Activated T-cell treated with anti-CD3 and anti-CD28 coated beads for 24 hours (primary cell): ENCODE results near the gene FOXJ2.
"Not testable (repeated sequence)": the region's sequence is repeated elsewhere in the genome, so short reads cannot be mapped to it uniquely, and the experiment has no call there.

ENCODE experiments used
- DNase-seq: peaks from one replicate; pipeline ENCODE4 v3.0.0-alpha.2; 2020; ENCODE audit warnings: low read depth

The FOXJ2 gene

DNA sequence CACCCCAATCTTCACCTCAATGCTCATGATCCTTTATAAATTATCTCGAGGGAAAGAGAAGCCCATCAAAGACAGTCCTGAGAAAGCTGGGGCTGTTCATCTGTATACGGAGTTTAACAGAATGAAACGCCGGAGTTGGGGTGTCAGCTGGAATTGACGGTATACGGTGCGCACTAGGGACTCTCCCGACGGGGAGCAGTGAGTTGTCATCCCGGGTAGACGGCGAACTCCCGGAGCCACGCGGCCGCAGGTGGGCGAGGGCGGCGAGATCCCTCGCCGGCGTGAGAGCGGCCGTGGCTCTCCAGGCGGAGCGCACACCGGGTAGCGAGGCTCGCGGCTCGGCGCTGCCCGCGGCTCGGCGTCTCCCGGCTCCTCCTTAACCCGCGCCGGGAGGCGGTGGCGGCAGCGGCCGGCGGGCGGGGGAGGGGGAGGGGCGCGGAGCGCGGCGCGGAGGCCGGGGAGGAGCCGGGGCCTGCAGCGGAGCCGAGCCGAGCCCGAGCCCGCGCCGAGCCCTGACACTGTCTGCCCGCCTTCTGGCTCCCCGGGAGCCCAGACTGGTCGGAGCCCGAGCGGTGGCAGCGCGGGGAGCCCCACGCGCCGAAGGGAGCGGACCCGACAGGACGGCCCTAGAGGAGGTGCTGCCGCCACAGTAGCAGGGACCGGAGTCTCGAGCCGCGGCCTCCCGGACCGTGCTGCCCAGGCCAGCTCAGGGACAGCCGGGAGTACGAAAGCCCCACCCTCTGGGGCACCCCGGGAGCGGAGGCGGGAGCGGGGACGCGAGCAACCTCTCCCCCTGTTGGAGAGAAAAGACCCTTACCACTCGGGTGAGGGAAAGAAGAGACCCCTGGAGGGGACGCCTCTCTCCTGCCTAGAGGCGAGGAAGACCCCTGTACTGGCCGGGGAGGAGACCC is at the start of gene FOXJ2:
Gene FOXJ2 (plus strand): TSS at position 475 of the 911 bp plus-strand sequence. CDS start 7,117 bp downstream, outside the sequence.
- peak; percentile 65 for DNase-seq

DNA sequence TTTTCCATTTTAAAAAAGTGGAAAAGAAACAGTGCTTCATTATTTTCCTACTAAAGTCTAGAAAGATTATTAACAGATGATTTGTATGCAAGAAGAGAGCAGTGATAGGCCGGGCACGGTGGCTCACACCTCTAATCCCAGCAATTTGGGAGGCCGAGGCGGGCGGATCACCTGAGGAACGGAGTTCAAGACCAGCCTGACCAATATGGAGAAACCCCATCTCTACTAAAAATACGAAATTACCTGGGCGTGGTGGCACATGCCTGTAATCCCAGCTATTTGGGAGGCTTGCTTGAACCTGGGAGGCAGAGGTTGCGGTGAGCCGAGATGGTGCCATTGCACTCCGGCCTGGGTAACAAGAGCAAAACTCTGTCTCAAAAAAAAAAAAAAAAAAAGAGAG is 49.5 kb upstream of the FOXJ2 start:
- not testable (repeated sequence) for DNase-seq

DNA sequence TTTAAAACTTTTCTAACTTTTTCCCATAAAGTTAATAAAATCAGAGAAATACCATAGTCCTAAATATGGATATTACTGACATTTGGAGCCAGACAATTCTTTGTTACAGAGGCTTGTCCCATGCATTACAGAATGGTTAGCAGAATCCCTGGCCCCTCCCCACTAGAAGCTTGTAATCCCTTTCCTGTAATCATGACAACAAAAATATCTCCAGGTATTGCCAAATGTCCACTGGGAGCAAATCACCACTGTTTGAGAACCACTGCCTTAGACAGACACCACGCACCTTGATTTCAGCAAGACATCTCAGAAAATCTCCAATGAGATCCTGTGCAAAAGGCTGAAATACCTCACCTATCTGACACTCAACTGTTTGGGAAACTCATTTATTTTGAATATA is 49.1 kb upstream of the FOXJ2 start:
- DNase-seq, result not testable (repeated sequence)

DNA sequence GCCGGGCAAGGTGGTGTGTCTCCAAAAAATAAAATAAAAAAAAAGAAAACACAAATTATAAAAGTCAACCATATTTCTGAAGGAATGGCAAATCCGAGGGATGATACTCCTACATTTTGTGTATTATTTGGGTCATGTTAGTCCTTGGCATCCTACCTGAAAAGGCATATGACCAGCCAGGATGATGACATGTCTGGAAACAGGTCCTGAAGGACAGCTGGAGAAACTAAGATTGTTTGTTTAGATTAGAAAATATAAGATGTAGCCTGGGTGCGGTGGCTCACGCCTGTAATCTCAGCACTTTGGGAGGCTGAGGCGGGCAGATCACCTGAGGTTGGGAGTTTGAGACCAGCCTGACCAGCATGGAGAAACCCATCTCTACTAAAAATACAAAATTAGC is 47.6 kb upstream of the FOXJ2 start:
- DNase-seq, result no peak

- DNase-seq, result no peak
Observed at GRCh38 chr12:7985802-7986418, 46.6 kb upstream of the FOXJ2 start.

DNA sequence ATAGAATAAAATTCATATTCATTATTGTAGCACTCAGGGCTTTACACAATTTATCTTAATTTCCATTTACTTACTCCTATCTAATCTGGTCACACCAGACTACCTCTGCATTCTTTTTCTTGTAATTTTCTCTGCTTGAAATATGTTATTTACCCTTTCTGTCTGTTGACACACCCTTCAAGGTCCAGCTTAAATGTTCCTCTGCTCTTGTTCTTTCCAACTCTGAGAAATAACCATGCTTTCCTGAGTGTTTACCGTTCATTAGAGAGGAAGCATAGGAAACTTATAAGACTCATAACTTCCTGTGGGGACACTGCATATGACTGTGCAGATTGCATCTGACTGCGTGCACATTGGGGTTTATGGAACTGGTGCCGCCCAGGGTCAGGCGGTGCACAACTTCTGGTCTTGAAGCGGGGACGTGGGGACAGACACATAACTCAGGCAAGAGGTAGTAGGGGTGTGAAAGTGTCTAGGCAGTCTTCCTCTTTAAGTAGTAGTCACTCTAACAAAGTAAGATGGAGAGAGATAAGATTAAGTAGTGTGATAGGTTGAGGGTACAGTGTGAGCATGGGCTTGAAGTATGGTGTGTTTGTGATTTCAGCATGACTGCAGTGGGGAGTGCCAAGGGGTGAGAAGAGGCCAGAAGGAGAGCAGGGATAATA is 42.6 kb upstream of the FOXJ2 start:
- DNase-seq, result peak; percentile 50

DNA sequence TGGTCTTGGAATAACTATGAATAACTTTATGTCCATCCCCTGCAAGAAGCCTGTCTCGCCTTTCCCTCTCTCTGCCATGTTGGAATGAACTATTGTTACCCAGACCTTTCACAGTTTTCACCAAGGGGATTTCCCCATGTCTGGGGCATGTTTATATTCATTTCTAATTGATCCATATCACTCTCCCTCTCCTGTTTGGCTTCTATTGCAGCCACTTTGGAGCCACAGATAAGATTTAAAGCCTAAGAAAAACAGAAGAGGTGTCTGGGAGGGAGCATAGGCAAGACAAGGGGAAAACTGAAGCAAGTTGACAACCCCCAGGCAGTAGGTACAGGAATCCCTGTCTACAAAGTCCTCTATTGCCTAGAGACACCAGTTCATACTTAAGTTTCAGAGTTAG is 41.0 kb upstream of the FOXJ2 start:
- DNase-seq, result no peak

DNA sequence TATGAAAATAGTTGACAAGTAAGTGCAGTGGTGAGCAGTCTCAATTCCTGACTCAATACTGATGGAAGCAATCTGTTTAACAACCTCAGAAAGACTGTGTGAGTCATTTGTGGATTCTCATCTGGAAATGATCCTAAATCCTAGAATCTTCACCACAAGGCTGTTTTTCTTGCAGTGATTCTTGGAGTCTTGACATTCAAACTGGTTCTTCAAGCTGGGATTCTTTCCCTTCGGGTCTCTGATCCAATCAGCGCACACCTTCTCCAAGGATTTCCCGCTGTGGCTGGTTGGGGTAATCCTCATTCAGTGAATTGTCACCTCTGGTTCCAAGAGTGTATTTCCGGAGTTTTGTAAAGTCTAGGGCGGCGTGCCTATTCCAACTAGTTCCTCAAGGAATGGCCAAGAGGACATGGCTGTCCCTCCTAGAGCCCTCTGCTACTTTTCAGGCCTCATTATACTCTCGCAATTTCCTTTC is 37.7 kb upstream of the FOXJ2 start:
- DNase-seq, result no peak

- DNase-seq, result peak; percentile 79
Observed at GRCh38 chr12:7995266-7995963, 37.1 kb upstream of the FOXJ2 start.

- DNase-seq, result not testable (repeated sequence)
Observed at GRCh38 chr12:8000827-8001226, 31.7 kb upstream of the FOXJ2 start.

DNA sequence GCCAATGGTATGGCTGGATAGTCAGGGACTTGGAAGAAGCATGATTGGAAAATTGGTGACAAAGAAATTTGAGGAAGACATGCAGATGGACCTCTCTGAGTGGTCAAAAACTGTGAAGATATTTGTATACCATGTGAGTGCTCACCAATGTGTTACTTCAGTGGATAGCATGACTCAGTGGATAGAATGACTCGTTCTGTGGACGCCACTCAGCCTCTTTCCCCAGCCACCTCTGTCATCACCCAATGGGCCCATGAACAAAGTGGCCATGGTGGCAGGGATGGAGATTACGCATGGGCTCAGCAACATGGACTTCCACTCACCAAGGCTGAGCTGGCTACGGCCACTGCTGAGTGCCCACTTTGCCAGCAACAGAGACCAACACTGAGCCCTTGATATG is 31.0 kb upstream of the FOXJ2 start:
- DNase-seq, result not testable (repeated sequence)

DNA sequence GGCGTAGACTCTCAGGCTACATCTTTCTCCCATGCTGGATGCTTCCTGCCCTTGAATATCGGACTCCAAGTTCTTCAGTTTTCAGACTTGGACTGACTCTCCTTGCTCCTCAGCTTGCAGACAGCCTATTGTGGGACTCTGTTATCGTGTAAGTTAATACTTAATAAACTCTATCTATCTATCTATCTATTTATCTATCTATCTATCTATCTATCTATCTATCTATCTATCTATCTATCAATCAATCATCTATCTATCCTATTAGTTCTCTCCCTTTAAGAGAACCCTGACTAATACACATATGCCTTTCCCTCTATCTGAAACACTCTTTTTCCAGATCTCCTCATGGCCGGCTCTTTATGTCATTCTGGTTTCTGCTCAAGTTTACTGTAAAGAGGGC is 27.6 kb upstream of the FOXJ2 start:
- not testable (repeated sequence) for DNase-seq

- no peak for DNase-seq
Observed at GRCh38 chr12:8011331-8011730, 21.2 kb upstream of the FOXJ2 start.

GRCh38 chr12:8012651-8013309 is 19.7 kb upstream of the FOXJ2 start:
- no peak for DNase-seq

DNA sequence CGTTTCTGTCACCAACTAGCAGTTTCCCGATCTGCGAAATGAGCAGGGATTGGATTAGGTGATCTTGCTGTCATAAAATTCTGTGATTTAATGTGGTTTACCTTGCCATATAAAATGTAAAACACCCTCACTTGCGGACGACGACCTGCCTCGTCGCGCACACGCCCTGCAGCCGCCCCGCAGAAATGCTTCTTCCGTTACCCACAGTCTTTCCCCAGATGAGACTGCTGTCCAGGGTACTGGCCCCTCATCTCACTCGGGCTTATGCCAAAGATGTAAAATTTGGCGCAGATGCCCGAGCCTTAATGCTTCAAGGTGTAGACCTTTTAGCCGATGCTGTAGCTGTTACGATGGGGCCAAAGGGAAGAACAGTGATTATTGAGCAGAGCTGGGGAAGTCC is 17.7 kb upstream of the FOXJ2 start:
- DNase-seq, result no peak

DNA sequence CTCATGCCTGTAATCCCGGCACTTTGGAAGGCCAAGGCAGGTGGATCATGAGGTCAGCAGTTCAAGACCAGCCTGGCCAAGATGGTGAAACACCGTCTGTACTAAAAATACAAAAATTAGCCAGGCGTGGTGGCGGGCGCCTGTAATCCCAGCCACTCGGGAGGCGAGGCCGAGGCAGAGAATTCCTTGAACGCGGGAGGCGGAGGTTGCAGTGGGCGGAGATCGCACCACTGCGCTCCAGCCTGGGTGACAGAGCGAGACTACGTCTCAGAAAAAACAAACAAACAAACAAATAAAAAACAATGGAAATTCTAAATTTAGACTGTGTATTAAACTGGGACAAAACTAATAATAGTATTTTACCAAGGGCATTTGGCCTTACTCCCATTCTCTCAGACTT is 14.3 kb upstream of the FOXJ2 start:
- not testable (repeated sequence) for DNase-seq

DNA sequence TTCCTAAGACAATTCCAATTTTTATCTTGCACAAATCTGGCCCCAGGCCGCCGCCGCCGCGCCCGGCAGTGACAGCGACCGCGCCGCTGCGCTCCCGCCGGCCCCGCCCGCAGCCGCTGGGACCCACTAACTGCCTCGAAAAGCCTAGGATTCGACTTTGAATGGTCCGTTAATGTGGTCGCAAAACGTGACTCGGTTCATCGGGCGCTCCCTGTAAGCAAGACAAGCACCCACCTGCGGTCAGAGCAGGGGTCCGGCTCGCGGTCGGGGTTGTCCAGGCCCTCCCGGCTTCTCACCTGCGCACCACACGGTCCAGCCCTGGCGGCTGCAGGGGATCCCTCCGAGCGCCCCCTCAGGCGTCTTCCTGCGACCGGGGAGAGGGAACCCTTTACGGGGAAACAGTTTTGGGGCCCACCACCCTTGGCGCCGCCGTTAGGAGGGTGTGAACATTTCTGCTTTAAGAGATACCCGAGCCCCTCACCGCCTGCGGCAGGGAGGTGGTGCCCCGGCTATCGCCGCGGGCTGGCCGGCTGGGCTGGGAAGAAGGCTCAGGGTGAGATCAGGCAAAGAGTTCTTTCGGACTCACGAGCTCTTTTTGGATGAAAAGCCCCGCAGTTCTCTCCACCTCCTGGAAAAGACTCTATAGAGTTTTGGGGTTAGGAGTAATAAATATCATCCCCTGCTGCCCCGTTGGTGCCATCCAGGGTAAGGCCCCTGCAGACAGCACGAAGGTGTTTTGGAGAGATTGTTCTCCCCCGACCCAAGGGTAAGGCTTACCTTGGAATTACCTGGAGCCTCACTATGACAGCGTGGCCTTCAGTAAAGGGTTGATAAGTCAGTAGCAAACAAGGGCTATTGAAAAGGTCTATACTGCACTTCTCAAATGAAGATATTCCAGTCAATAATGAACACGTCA is 13.6 kb upstream of the FOXJ2 start:
- DNase-seq, result no peak

DNA sequence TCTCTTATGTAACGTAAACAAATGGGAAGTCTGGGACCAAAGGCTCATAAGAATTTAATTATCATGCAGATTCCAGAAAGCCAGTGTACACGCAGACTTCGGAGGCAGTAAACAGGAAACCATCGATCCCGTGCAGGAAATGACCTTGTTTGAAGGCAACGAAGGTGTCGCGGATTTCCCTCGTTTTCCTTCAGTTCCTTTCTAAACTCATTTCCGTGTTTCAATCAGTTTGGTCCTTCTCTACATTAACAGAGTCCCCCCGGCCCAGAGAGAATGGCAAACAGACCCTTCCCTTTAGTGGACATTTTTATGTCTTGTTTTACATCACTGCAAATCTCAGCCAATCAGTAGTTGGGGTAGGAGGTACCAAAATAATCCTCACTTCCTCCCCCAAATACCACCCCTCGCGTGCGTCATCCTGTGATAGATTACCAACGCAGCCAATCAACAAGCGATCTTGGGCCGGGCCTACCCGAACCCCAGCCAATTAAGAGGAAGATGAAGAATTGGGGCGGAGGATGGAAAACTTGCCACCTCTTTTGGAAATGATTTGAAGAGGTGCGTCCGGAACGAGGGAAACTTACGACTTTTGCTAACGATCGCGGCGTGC is 6.1 kb upstream of the FOXJ2 start:
- DNase-seq, result peak; percentile 96

- DNase-seq, result no peak
Observed at GRCh38 chr12:8027856-8028255, 4.7 kb upstream of the FOXJ2 start.

GRCh38 chr12:8028267-8028666 is 4.2 kb upstream of the FOXJ2 start:
- DNase-seq, result no peak
